Measurements from ENCODE around the gene TMEM9.

TMEM9 gene

GRCh38 chr1:201142849-201143725 lies 11.2 kb downstream of the TMEM9 start:
- Mint-ChIP-seq H3K4me1 (no peaks in the 10 kb centered on the region), H3K27me3 (no peaks in the 10 kb centered on the region), H3K4me3 (no peak overlapping the region), H3K9me3 (no peaks in the 10 kb centered on the region), H3K27ac (peak overlapping the region; percentile 1 to 10)
- ATAC-seq (no peak), DNase-seq (no peak)

- Mint-ChIP-seq H3K9me3 (no peaks in the 10 kb centered on the region), H3K27me3 (no peaks in the 10 kb centered on the region), H3K4me3 (no peak overlapping the region), H3K4me1 (no peaks in the 10 kb centered on the region), H3K27ac (peak overlapping the region in 1 of 2 donors; percentile 10)
- ATAC-seq (no peak), DNase-seq (no peak)
Observed at GRCh38 chr1:201142011-201142848, 12.0 kb downstream of the TMEM9 start.

GRCh38 chr1:201141418-201141817 lies 12.9 kb downstream of the TMEM9 start:
- ATAC-seq = no peak
- no peaks in the 10 kb centered on the region for H3K4me1 Mint-ChIP-seq
- no peaks in the 10 kb centered on the region for H3K27me3 Mint-ChIP-seq
- no peaks in the 10 kb centered on the region for H3K9me3 Mint-ChIP-seq
- DNase-seq = no peak
- peak overlapping the region in 1 of 2 donors; percentile 5 for H3K27ac Mint-ChIP-seq
- H3K4me3 Mint-ChIP-seq = no peak overlapping the region

GRCh38 chr1:201140941-201141260 lies 13.4 kb downstream of the TMEM9 start:
- ATAC-seq (no peak), DNase-seq (no peak)
- H3K9me3 Mint-ChIP-seq = no peaks in the 10 kb centered on the region
- no peaks in the 10 kb centered on the region for H3K4me1 Mint-ChIP-seq
- no peak overlapping the region for H3K27ac Mint-ChIP-seq
- H3K27me3 Mint-ChIP-seq = no peaks in the 10 kb centered on the region
- no peak overlapping the region for H3K4me3 Mint-ChIP-seq

- H3K9me3 Mint-ChIP-seq = no peaks in the 10 kb centered on the region
- no peak overlapping the region for H3K27ac Mint-ChIP-seq
Observed at GRCh38 chr1:201140235-201140940, 13.9 kb downstream of the TMEM9 start.

GRCh38 chr1:201139756-201140155 lies 14.5 kb downstream of the TMEM9 start:
- Mint-ChIP-seq H3K4me1 (no peaks in the 10 kb centered on the region), H3K4me3 (no peak overlapping the region), H3K27ac (peak overlapping the region in 1 of 2 donors; percentile 4), H3K27me3 (no peaks in the 10 kb centered on the region), H3K9me3 (no peaks in the 10 kb centered on the region)
- ATAC-seq = no peak
- no peak for DNase-seq

More at GRCh38 chr1:201140235-201140940, 13.9 kb downstream of the TMEM9 start:
- Mint-ChIP-seq H3K4me3 (no peak overlapping the region), H3K4me1 (no peaks in the 10 kb centered on the region), H3K27me3 (no peaks in the 10 kb centered on the region)
- DNase-seq (no peak), ATAC-seq (no peak)

GRCh38 chr1:201139306-201139705 lies 15.0 kb downstream of the TMEM9 start:
- no peaks in the 10 kb centered on the region for H3K9me3 Mint-ChIP-seq
- H3K4me1 Mint-ChIP-seq = no peaks in the 10 kb centered on the region
- no peak for ATAC-seq
- no peaks in the 10 kb centered on the region for H3K27me3 Mint-ChIP-seq
- no peak overlapping the region for H3K4me3 Mint-ChIP-seq
- DNase-seq = no peak
- H3K27ac Mint-ChIP-seq = peak overlapping the region in 1 of 2 donors; percentile 59

GRCh38 chr1:201138311-201138840 lies 15.9 kb downstream of the TMEM9 start:
- Mint-ChIP-seq H3K4me3 (no peak overlapping the region), H3K9me3 (no peaks in the 10 kb centered on the region), H3K4me1 (no peaks in the 10 kb centered on the region), H3K27ac (no peak overlapping the region), H3K27me3 (no peaks in the 10 kb centered on the region)
- no peak for DNase-seq
- ATAC-seq = no peak

- DNase-seq (no peak), ATAC-seq (no peak)
- H3K4me3 Mint-ChIP-seq = no peak overlapping the region
- no peaks in the 10 kb centered on the region for H3K9me3 Mint-ChIP-seq
- H3K27me3 Mint-ChIP-seq = no peaks in the 10 kb centered on the region
- H3K27ac Mint-ChIP-seq = peak overlapping the region; percentile 66 to 92
- H3K4me1 Mint-ChIP-seq = no peaks in the 10 kb centered on the region
Observed at GRCh38 chr1:201137579-201138310, 16.5 kb downstream of the TMEM9 start.

- Mint-ChIP-seq H3K4me3 (no peak overlapping the region), H3K9me3 (no peaks in the 10 kb centered on the region), H3K27me3 (no peaks in the 10 kb centered on the region), H3K4me1 (no peaks in the 10 kb centered on the region), H3K27ac (no peak overlapping the region)
- no peak for DNase-seq
- ATAC-seq = no peak
Observed at GRCh38 chr1:201137024-201137392, 17.3 kb downstream of the TMEM9 start.

GRCh38 chr1:201136355-201137023 lies 17.8 kb downstream of the TMEM9 start:
- DNase-seq (no peak), ATAC-seq (no peak)
- Mint-ChIP-seq H3K27me3 (no peaks in the 10 kb centered on the region), H3K27ac (no peak overlapping the region), H3K9me3 (no peaks in the 10 kb centered on the region), H3K4me3 (no peak overlapping the region), H3K4me1 (no peaks in the 10 kb centered on the region)

GRCh38 chr1:201134405-201134804 lies 19.9 kb downstream of the TMEM9 start:
- Mint-ChIP-seq H3K27ac (no peak overlapping the region), H3K9me3 (no peaks in the 10 kb centered on the region), H3K4me3 (no peak overlapping the region), H3K4me1 (no peaks in the 10 kb centered on the region), H3K27me3 (no peaks in the 10 kb centered on the region)
- no peak for ATAC-seq
- no peak for DNase-seq

- no peak overlapping the region for H3K4me3 Mint-ChIP-seq
- DNase-seq (no peak), ATAC-seq (no peak)
- no peaks in the 10 kb centered on the region for H3K9me3 Mint-ChIP-seq
- H3K27me3 Mint-ChIP-seq = no peaks in the 10 kb centered on the region
- H3K4me1 Mint-ChIP-seq = no peaks in the 10 kb centered on the region
- H3K27ac Mint-ChIP-seq = peak overlapping the region in 1 of 2 donors; percentile 59
Observed at GRCh38 chr1:201131398-201131797, 22.9 kb downstream of the TMEM9 start.

- H3K4me3 Mint-ChIP-seq = no peak overlapping the region
- H3K27me3 Mint-ChIP-seq = peaks cover 9% of the 10 kb centered on the region
- no peak for ATAC-seq
- H3K4me1 Mint-ChIP-seq = no peaks in the 10 kb centered on the region
- H3K9me3 Mint-ChIP-seq = no peaks in the 10 kb centered on the region
- DNase-seq = no peak
- H3K27ac Mint-ChIP-seq = no peak overlapping the region
Observed at GRCh38 chr1:201128962-201129361, 25.3 kb downstream of the TMEM9 start.

Measured in stimulated activated naive CD8-positive, alpha-beta T cell treated with anti-CD3 and anti-CD28 coated beads, Interleukin-15, amount 100 ng/mL, for 72 hours (primary cell).